Dermis microvascular lymphatic vessel endothelial cell (primary cell): ENCODE data around the gene CYP4V2. TPM values are rescaled to one million over a fixed set of nuclear protein-coding genes. Genes with fewer than 3 reads are reported as not detected.

Source experiments
- DNase-seq, 2 donors: peaks; one replicate each; pipeline versions ENCODE4 v3.0.0 to v3.0.0-alpha.2; 2010; ENCODE audit warnings: low read depth in 2 of 2
- total RNA-seq: library from RNA; depleted of rRNA; stranded (reverse); fragments of >200 nt; gene quantifications from 2 replicates; pipeline ENCODE4 v1.2.1, GENCODE V29; 2014

The CYP4V2 gene
- total RNA-seq, 1 donor from 2014 or later, result 3.1 TPM

- no peak for DNase-seq
Measured at GRCh38 chr4:186188107-186188506, 3.3 kb upstream of the CYP4V2 start.

GRCh38 chr4:186189656-186190055 is 1.7 kb upstream of the CYP4V2 start:
- no peak for DNase-seq

GRCh38 chr4:186190581-186191199 is 677 bp upstream of the CYP4V2 start:
- no peak for DNase-seq

- DNase-seq, result peak in 1 of 2 donors; percentile 4
Measured at GRCh38 chr4:186192066-186192612, 772 bp downstream of the CYP4V2 start.

GRCh38 chr4:186193851-186194250 is 2.5 kb downstream of the CYP4V2 start:
- DNase-seq, result no peak

GRCh38 chr4:186196063-186196462 is 4.7 kb downstream of the CYP4V2 start:
- no peak for DNase-seq

GRCh38 chr4:186200516-186200915 is 9.1 kb downstream of the CYP4V2 start:
- no peak for DNase-seq

GRCh38 chr4:186201010-186201409 is 9.6 kb downstream of the CYP4V2 start:
- no peak for DNase-seq

GRCh38 chr4:186201535-186202230 is 10.3 kb downstream of the CYP4V2 start:
- DNase-seq, result peak; percentile 14 to 30

- no peak for DNase-seq
Measured at GRCh38 chr4:186202490-186203140, 11.2 kb downstream of the CYP4V2 start.

GRCh38 chr4:186203406-186203805 is 12.0 kb downstream of the CYP4V2 start:
- DNase-seq, result peak; percentile 21 to 24

- DNase-seq, result no peak
Measured at GRCh38 chr4:186204103-186204559, 12.8 kb downstream of the CYP4V2 start.

- DNase-seq, result no peak
Measured at GRCh38 chr4:186204686-186205085, 13.3 kb downstream of the CYP4V2 start.

GRCh38 chr4:186205156-186205555 is 13.8 kb downstream of the CYP4V2 start:
- no peak for DNase-seq

- DNase-seq, result no peak
Measured at GRCh38 chr4:186216465-186217024, 25.2 kb downstream of the CYP4V2 start.

- DNase-seq, result no peak
Measured at GRCh38 chr4:186217733-186218293, 26.4 kb downstream of the CYP4V2 start.

- no peak for DNase-seq
Measured at GRCh38 chr4:186221624-186222023, 30.3 kb downstream of the CYP4V2 start.

GRCh38 chr4:186225848-186226247 is 34.5 kb downstream of the CYP4V2 start:
- DNase-seq, result no peak

GRCh38 chr4:186226521-186227189 is 35.3 kb downstream of the CYP4V2 start:
- no peak for DNase-seq

- DNase-seq, result peak; percentile 57 to 75
Measured at GRCh38 chr4:186227221-186227620, 35.9 kb downstream of the CYP4V2 start, which contains the start of gene KLKB1. TSS of gene KLKB1 (plus strand) at chr4:186227507. CDS start at chr4:186228196, 689 bp downstream.
